ENCODE results near the gene TFPT. TPM values are rescaled to one million over a fixed set of nuclear protein-coding genes. Genes with fewer than 3 reads are reported as not detected.
A peak's percentile ranks its signal among the peaks of the same experiment; 100 is the strongest.

Gene TFPT
- total RNA-seq, 1 donor from 2014 or later: 22.1 TPM

DNA sequence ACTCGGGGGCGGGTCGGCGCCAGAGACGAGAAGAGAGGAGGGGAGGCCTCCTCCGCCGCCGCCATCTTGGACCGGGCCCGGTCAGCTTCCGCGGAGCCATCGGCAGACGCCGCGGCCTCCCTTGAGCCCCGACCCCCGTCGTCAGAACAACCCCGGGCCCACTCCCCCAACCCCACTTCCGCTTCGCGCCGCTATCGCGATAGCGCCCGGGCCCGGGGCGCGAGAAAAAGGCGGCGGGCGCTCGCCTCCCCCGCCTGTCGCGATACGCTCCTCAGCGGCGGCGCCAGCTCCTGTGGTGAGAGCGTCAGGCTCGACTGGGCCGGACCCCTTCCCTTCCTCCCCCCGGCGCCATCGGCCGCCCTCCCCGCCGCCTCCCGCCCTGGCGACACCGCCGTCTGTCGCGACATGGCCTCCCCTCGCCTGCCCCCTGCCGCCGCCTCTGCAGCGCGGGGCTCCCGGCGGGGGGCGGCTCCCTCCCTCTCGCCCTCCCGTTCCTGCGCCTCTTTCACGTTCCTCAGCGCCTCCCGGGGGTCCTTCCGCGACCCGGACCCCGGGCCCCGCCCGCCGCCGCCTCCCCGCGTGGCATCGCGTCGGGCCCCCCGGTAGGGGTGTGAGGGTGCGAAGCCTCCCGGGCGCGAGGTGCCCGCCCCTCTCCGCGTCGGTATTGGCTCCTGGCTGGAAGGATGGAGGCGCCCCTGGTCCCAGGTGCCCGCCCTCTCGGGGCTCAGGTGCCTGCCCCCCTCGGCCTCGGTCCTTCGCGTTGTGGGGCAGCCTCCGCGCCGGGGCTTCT is 22.4 kb upstream of the TFPT start, which contains the start of gene CNOT3:
TSS of gene CNOT3 (plus strand) at position 64 of the 790 bp plus-strand sequence. CDS start 5,217 bp downstream, outside the sequence.
- Histone ChIP-seq H3K27me3 (ENCODE audit: low read depth) (no peaks in the 10 kb centered on the region), H3K4me3 (peak within 1 kb of the TSS; percentile 94), H3K27ac (peak within 1 kb of the TSS; percentile 96), H3K36me3 (peaks cover 23% of the 10 kb centered on the region), H3K4me1 (peaks cover 47% of the 10 kb centered on the region), H3K9me3 (no peaks in the 10 kb centered on the region)
- TF ChIP-seq, protein P1, sequence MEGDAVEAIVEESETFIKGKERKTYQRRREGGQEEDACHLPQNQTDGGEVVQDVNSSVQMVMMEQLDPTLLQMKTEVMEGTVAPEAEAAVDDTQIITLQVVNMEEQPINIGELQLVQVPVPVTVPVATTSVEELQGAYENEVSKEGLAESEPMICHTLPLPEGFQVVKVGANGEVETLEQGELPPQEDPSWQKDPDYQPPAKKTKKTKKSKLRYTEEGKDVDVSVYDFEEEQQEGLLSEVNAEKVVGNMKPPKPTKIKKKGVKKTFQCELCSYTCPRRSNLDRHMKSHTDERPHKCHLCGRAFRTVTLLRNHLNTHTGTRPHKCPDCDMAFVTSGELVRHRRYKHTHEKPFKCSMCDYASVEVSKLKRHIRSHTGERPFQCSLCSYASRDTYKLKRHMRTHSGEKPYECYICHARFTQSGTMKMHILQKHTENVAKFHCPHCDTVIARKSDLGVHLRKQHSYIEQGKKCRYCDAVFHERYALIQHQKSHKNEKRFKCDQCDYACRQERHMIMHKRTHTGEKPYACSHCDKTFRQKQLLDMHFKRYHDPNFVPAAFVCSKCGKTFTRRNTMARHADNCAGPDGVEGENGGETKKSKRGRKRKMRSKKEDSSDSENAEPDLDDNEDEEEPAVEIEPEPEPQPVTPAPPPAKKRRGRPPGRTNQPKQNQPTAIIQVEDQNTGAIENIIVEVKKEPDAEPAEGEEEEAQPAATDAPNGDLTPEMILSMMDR (IDR thresholded peaks at IDR 0.05): peak; percentile 7
- DNase-seq (peak; percentile 57), ATAC-seq (peak in 1 of 2 donors; percentile 4)
- intact Hi-C loops (cut with DNase I): no loop called here

DNA sequence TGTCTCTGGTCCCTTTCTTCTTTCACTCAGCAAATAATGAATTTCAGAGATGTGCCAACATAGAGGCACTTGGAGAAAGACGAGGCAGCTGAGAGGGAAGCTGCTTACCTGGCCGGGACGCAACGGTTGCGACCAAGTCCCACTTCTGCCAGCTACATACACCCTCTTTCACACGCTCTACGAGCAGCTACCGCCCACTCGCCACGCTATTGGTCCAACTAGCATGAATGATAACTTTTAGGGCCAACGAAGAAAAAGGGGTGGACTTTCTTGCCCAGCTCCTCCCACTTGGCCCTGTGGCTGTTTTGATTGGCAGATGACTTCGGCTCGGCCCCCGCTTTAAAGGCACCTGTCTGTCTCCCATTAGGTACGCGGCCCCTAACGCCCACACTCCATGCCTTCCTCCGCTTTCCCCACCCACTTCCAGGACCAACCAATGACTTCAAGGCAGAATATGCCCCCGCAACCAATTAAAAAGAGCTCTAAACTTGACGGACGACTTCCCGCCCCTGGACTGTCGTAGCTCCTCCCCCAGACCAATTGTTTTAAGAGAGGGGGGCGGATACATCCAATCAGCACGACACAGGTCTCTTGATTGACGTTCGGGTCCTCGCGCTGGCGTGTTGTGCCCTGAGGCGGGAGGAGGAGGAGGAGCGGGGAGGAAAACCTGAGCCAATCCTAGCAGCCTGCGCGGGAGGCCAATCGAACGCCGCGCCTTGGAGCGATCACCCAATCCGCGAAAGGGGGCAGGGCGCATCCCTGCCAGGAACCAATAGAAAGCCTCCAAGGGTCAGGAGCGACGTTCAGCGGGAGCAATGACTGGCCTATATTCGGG is 21.6 kb upstream of the TFPT start:
- intact Hi-C loops (cut with DNase I): no loop called here
- peak overlapping the region; percentile 96 for H3K27ac ChIP-seq

DNA sequence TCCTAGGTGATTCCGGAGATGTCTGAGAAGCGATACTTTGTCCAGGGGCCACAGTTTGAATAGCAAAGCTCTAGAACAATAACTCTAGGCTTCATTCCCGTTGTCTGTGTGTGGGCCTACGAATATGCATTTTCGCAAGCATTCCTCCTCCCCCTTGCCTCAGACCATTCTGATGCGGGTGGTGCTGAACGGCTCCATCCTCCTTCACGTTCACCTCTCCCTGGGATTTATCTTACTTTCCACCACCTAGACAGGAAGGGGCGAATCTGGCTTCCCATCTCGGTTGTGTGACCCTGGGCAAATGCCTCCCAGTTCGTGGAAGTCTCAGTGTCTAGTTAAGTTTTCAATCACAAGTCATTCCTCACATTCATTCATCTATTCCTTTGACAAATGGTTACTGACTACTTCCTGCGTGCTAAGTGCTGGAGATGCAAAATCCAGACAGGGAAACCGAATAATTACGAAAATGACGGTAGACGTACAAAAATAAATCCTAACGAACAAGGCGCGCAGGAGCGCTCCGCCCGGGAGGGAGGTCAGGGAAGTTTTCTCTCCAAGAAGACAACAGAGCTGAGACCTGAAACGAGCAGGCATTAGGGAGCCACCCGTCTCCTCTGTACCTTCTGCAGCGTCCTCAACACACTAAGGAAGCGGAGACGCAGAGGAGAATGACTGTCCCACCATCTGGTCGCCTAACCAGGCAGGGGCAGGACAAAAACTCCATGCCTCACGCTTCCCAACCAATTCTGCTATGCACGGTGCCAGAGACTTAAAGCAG is 20.8 kb upstream of the TFPT start:
- peaks cover 22% of the 10 kb centered on the region for H3K36me3 ChIP-seq
- intact Hi-C loops (cut with DNase I): no loop called here
- TF ChIP-seq, protein P1 (IDR thresholded peaks at IDR 0.05): no peak
- no peaks in the 10 kb centered on the region for H3K9me3 ChIP-seq
- H3K27ac ChIP-seq: peak overlapping the region; percentile 61
- no peaks in the 10 kb centered on the region for H3K27me3 ChIP-seq (ENCODE audit: low read depth)
- H3K4me3 ChIP-seq: peak overlapping the region; percentile 62
- peaks cover 40% of the 10 kb centered on the region for H3K4me1 ChIP-seq
- ATAC-seq: no peak
- DNase-seq: no peak

More for the DNA sequence above, 21.6 kb upstream of the TFPT start:
- TF ChIP-seq, protein P1 (IDR thresholded peaks at IDR 0.05): no peak
- Histone ChIP-seq H3K4me3 (peak overlapping the region; percentile 94), H3K4me1 (peaks cover 47% of the 10 kb centered on the region), H3K36me3 (peaks cover 21% of the 10 kb centered on the region), H3K27me3 (ENCODE audit: low read depth) (no peaks in the 10 kb centered on the region), H3K9me3 (no peaks in the 10 kb centered on the region)
- ATAC-seq: peak; percentile 93 to 96
- DNase-seq: peak; percentile 99

DNA sequence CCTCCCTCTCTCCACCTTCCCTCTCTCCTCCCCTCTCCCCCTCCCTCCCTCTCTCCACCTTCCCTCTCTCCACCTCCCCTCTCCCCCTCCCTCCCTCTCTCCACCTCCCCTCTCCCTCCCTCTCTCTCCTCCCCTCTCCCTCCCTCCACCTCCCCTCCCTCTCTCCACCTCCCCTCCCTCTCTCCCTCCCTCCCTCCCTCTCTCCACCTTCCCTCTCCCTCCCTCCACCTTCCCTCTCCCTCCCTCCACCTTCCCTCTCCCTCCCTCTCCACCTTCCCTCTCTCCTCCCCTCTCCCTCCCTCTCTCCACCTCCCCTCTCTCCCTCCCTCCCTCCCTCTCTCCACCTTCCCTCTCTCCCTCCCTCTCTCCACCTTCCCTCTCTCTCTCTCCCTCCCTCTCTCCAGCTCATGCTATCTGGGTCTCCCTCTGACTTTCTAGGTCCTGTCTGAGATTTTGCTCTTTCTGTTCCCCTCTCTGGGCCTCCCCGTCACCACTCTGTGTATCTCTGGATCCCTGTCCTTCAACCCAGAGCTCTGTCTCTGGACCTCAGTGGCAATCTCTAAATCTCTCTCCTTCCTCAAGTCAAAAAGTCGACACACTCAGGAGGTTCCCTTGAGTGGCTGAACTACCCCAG is 18.6 kb upstream of the TFPT start:
- TF ChIP-seq, protein P1 (IDR thresholded peaks at IDR 0.05): no peak
- ATAC-seq: no peak
- no peak for DNase-seq

More for the DNA sequence above, 18.6 kb upstream of the TFPT start:
- Histone ChIP-seq H3K4me3 (no peak overlapping the region), H3K9me3 (no peaks in the 10 kb centered on the region), H3K4me1 (peaks cover 18% of the 10 kb centered on the region), H3K36me3 (peaks cover 31% of the 10 kb centered on the region), H3K27ac (no peak overlapping the region), H3K27me3 (ENCODE audit: low read depth) (no peaks in the 10 kb centered on the region)
- intact Hi-C loops (cut with DNase I): no loop called here

Measured in lower lobe of right lung (tissue), 2 donors.